Activated T-helper 17 cell treated with anti-CD3 and anti-CD28 coated beads, Interleukin-2, amount 50 U/mL, for 72 hours (primary cell): Measurements from ENCODE around the gene C1S. TPM values are rescaled to one million over a fixed set of nuclear protein-coding genes. Genes with fewer than 3 reads are reported as not detected.
"Not testable (repeated sequence)": the region's sequence is repeated elsewhere in the genome, so short reads cannot be mapped to it uniquely, and the experiment has no call there.

Experiments used
- ATAC-seq: fragments of 150-1000 bp; cut with Tn5 transposase; replicated peaks from 2 replicates; pipeline ENCODE4 v1.10.0; 2021; ENCODE audit warnings: mild to moderate bottlenecking, moderate library complexity
- H3K27ac Mint-ChIP-seq: one replicate; pipeline ENCODE4 v1.8.0; 2022; ENCODE audit warnings: mixed read lengths
- H3K27me3 Mint-ChIP-seq: one replicate; pipeline ENCODE4 v1.8.0; 2022; ENCODE audit warnings: mixed read lengths
- H3K36me3 Mint-ChIP-seq: one replicate; pipeline ENCODE4 v1.8.0; 2022; ENCODE audit warnings: low read depth, mild to moderate bottlenecking, mixed read lengths
- H3K4me1 Mint-ChIP-seq: one replicate; pipeline ENCODE4 v1.8.0; 2022; ENCODE audit warnings: mixed read lengths
- H3K4me3 Mint-ChIP-seq: one replicate; pipeline ENCODE4 v1.8.0; 2022; ENCODE audit warnings: mild to moderate bottlenecking, mixed read lengths
- H3K9me3 Mint-ChIP-seq: one replicate; pipeline ENCODE4 v1.8.0; 2022; ENCODE audit warnings: mixed read lengths
- total RNA-seq, 2 donors: library from RNA; stranded (reverse); gene quantifications; one replicate each; pipeline ENCODE4 v1.2.3, GENCODE V29; 2022

C1S gene
- 10 to 100 TPM in 1 of 2 donors, 1 to 10 TPM in 1; 6.9 to 13.1 TPM for total RNA-seq

GRCh38 chr12:7060353-7060954, at the start of gene C1S:
Gene C1S, plus strand, starts transcription at chr12:7060718. Its CDS starts 1,195 bp downstream, at chr12:7061913.
- no peaks in the 10 kb centered on the region for H3K4me1 Mint-ChIP-seq
- no peaks in the 10 kb centered on the region for H3K36me3 Mint-ChIP-seq
- peaks cover 18% of the 10 kb centered on the region for H3K27me3 Mint-ChIP-seq
- no peak for ATAC-seq
- H3K9me3 Mint-ChIP-seq: no peaks in the 10 kb centered on the region
- H3K4me3 Mint-ChIP-seq: no peak within 1 kb of the TSS
- H3K27ac Mint-ChIP-seq: no peak within 1 kb of the TSS

GRCh38 chr12:7011398-7011797, 49.1 kb upstream of the C1S start:
- not testable (repeated sequence) for ATAC-seq, H3K27me3 Mint-ChIP-seq, H3K27ac Mint-ChIP-seq, H3K9me3 Mint-ChIP-seq, H3K4me3 Mint-ChIP-seq
- Mint-ChIP-seq H3K4me1 (peaks cover 15% of the 10 kb centered on the region), H3K36me3 (peaks cover 48% of the 10 kb centered on the region)

- H3K9me3 Mint-ChIP-seq: no peaks in the 10 kb centered on the region
- peak overlapping the region; percentile 58 for H3K27ac Mint-ChIP-seq
- no peak overlapping the region for H3K4me3 Mint-ChIP-seq
- peaks cover 16% of the 10 kb centered on the region for H3K4me1 Mint-ChIP-seq
- H3K36me3 Mint-ChIP-seq: peaks cover 41% of the 10 kb centered on the region
- no peak for ATAC-seq
- no peaks in the 10 kb centered on the region for H3K27me3 Mint-ChIP-seq
Measured at GRCh38 chr12:7012024-7012607, 48.4 kb upstream of the C1S start.

- ATAC-seq: no peak
- Mint-ChIP-seq H3K27ac (no peak overlapping the region), H3K9me3 (no peaks in the 10 kb centered on the region), H3K27me3 (no peaks in the 10 kb centered on the region), H3K36me3 (peaks cover 31% of the 10 kb centered on the region), H3K4me1 (peaks cover 21% of the 10 kb centered on the region), H3K4me3 (no peak overlapping the region)
Measured at GRCh38 chr12:7013101-7013500, 47.4 kb upstream of the C1S start.

- Mint-ChIP-seq H3K9me3 (no peaks in the 10 kb centered on the region), H3K36me3 (peaks cover 11% of the 10 kb centered on the region), H3K27ac (no peak overlapping the region), H3K4me1 (peaks cover 21% of the 10 kb centered on the region), H3K27me3 (no peaks in the 10 kb centered on the region), H3K4me3 (no peak overlapping the region)
- no peak for ATAC-seq
Measured at GRCh38 chr12:7015555-7016370, 44.8 kb upstream of the C1S start.

- no peak for ATAC-seq
- Mint-ChIP-seq H3K36me3 (peaks cover 11% of the 10 kb centered on the region), H3K4me1 (peaks cover 21% of the 10 kb centered on the region), H3K27ac (peak overlapping the region; percentile 60), H3K4me3 (peak overlapping the region; percentile 85), H3K27me3 (no peaks in the 10 kb centered on the region), H3K9me3 (no peaks in the 10 kb centered on the region)
Measured at GRCh38 chr12:7016958-7017571, 43.5 kb upstream of the C1S start.

GRCh38 chr12:7017870-7018349, 42.6 kb upstream of the C1S start:
- Mint-ChIP-seq H3K27me3 (no peaks in the 10 kb centered on the region), H3K36me3 (peaks cover 6% of the 10 kb centered on the region), H3K27ac (peak overlapping the region; percentile 60), H3K9me3 (no peaks in the 10 kb centered on the region), H3K4me1 (peaks cover 15% of the 10 kb centered on the region), H3K4me3 (peak overlapping the region; percentile 85)
- ATAC-seq: peak; percentile 20

GRCh38 chr12:7018350-7019042, 42.0 kb upstream of the C1S start, which contains the start of gene LPCAT3:
Gene LPCAT3, minus strand, starts transcription at chr12:7018476. Its CDS starts 52 bp downstream, at chr12:7018424.
- Mint-ChIP-seq H3K4me3 (peak within 1 kb of the TSS; percentile 85), H3K4me1 (peaks cover 12% of the 10 kb centered on the region), H3K27ac (peak within 1 kb of the TSS; percentile 60), H3K9me3 (no peaks in the 10 kb centered on the region), H3K36me3 (no peaks in the 10 kb centered on the region), H3K27me3 (no peaks in the 10 kb centered on the region)
- peak; percentile 97 for ATAC-seq

GRCh38 chr12:7019043-7019569, 41.4 kb upstream of the C1S start:
- no peak for ATAC-seq
- Mint-ChIP-seq H3K4me1 (peaks cover 12% of the 10 kb centered on the region), H3K4me3 (peak overlapping the region; percentile 85), H3K9me3 (no peaks in the 10 kb centered on the region), H3K27me3 (no peaks in the 10 kb centered on the region), H3K27ac (peak overlapping the region; percentile 60), H3K36me3 (no peaks in the 10 kb centered on the region)

GRCh38 chr12:7021956-7022355, 38.6 kb upstream of the C1S start:
- no peaks in the 10 kb centered on the region for H3K27me3 Mint-ChIP-seq
- no peaks in the 10 kb centered on the region for H3K9me3 Mint-ChIP-seq
- peaks cover 6% of the 10 kb centered on the region for H3K4me1 Mint-ChIP-seq
- H3K36me3 Mint-ChIP-seq: no peaks in the 10 kb centered on the region
- no peak overlapping the region for H3K4me3 Mint-ChIP-seq
- no peak for ATAC-seq
- no peak overlapping the region for H3K27ac Mint-ChIP-seq

- Mint-ChIP-seq H3K27ac (no peak overlapping the region), H3K4me3 (no peak overlapping the region), H3K27me3 (no peaks in the 10 kb centered on the region), H3K36me3 (no peaks in the 10 kb centered on the region), H3K4me1 (no peaks in the 10 kb centered on the region), H3K9me3 (no peaks in the 10 kb centered on the region)
- no peak for ATAC-seq
Measured at GRCh38 chr12:7023114-7023513, 37.4 kb upstream of the C1S start.

- H3K27me3 Mint-ChIP-seq: no peaks in the 10 kb centered on the region
- H3K4me1 Mint-ChIP-seq: no peaks in the 10 kb centered on the region
Measured at GRCh38 chr12:7026854-7027253, 33.7 kb upstream of the C1S start.

GRCh38 chr12:7031306-7031705, 29.2 kb upstream of the C1S start:
- H3K27ac Mint-ChIP-seq: no peak overlapping the region
- H3K4me1 Mint-ChIP-seq: no peaks in the 10 kb centered on the region
- H3K36me3 Mint-ChIP-seq: no peaks in the 10 kb centered on the region
- H3K9me3 Mint-ChIP-seq: no peaks in the 10 kb centered on the region
- no peak overlapping the region for H3K4me3 Mint-ChIP-seq
- no peaks in the 10 kb centered on the region for H3K27me3 Mint-ChIP-seq
- ATAC-seq: no peak

More at GRCh38 chr12:7026854-7027253, 33.7 kb upstream of the C1S start:
- Mint-ChIP-seq H3K9me3 (no peaks in the 10 kb centered on the region), H3K27ac (no peak overlapping the region), H3K36me3 (no peaks in the 10 kb centered on the region), H3K4me3 (no peak overlapping the region)
- ATAC-seq: no peak

GRCh38 chr12:7032990-7033389, 27.5 kb upstream of the C1S start:
- H3K4me1 Mint-ChIP-seq: no peaks in the 10 kb centered on the region

More at GRCh38 chr12:7032990-7033389, 27.5 kb upstream of the C1S start:
- H3K9me3 Mint-ChIP-seq: no peaks in the 10 kb centered on the region
- H3K27ac Mint-ChIP-seq: no peak overlapping the region
- H3K36me3 Mint-ChIP-seq: no peaks in the 10 kb centered on the region
- H3K27me3 Mint-ChIP-seq: no peaks in the 10 kb centered on the region
- H3K4me3 Mint-ChIP-seq: no peak overlapping the region
- ATAC-seq: no peak
